OCI-LY7 (cell line): Measurements from ENCODE around the gene ADAMTS20.

Source experiments
- CTCF ChIP-seq: fragments of 200-600 bp; sonication (generic); conservative IDR thresholded peaks from 2 replicates; pipeline ENCODE4 v1.5.1; 2014; ENCODE audit warnings: mild to moderate bottlenecking, antibody characterized with exemption, low read length, moderate library complexity, mixed read lengths
- EZH2phosphoT487 ChIP-seq: fragments of 200-600 bp; sonication (generic); IDR thresholded peaks from 2 replicates; pipeline ENCODE4 v1.6.1; 2018; ENCODE audit warnings: low read depth, borderline replicate concordance, mild to moderate bottlenecking, mixed run types, antibody characterized with exemption, low read length, moderate library complexity, mixed read lengths

- TF ChIP-seq CTCF (no peak), EZH2phosphoT487 (no peak)
These were observed 126.6 kb downstream of the ADAMTS20 start for GRCh38 chr12:43425361-43425760.
